OCI-LY1 (cell line): ENCODE data around the gene TOP1.

Experiments
- CTCF ChIP-seq: fragments of 200-600 bp; sonication (generic), shearing (Covaris generic); IDR thresholded peaks from 2 replicates; pipeline ENCODE4 v1.5.1; 2017; ENCODE audit warnings: mild to moderate bottlenecking, antibody characterized with exemption, low read length, moderate library complexity, mixed read lengths
- EZH2 ChIP-seq: fragments of 200-600 bp; sonication (generic), shearing (Covaris generic); IDR thresholded peaks from 2 replicates; pipeline ENCODE4 v1.8.0; 2017; ENCODE audit warnings: borderline replicate concordance, mixed run types, mild to moderate bottlenecking, antibody characterized with exemption, low read length, moderate library complexity, mixed read lengths

GRCh38 chr20:41087325-41087685 lies 58.7 kb downstream of the TOP1 start:
- TF ChIP-seq CTCF (no peak), EZH2 (no peak)
